HG03039 (cell line): ENCODE results near the gene IRF4.
"Not testable (repeated sequence)": the region's sequence is repeated elsewhere in the genome, so short reads cannot be mapped to it uniquely, and the experiment has no call there.

Source experiments
- ATAC-seq: cut with Tn5 transposase; IDR thresholded peaks from one replicate; pipeline ENCODE4 v1.9.1; 2021; ENCODE audit warnings: mild to moderate bottlenecking, moderate library complexity; ENCODE audit not compliant: unreplicated experiment

The IRF4 gene

GRCh38 chr6:411402-412145 lies 20.0 kb downstream of the IRF4 start:
- no peak for ATAC-seq

GRCh38 chr6:412146-412886 lies 20.8 kb downstream of the IRF4 start:
- ATAC-seq = no peak

GRCh38 chr6:414447-414846 lies 22.9 kb downstream of the IRF4 start:
- ATAC-seq = no peak

GRCh38 chr6:415087-415486 lies 23.5 kb downstream of the IRF4 start:
- no peak for ATAC-seq

GRCh38 chr6:421211-421610 lies 29.7 kb downstream of the IRF4 start:
- ATAC-seq = no peak

- peak; percentile 56 for ATAC-seq
Observed at GRCh38 chr6:422433-423054, 31.0 kb downstream of the IRF4 start.

GRCh38 chr6:423055-423798 lies 31.7 kb downstream of the IRF4 start:
- no peak for ATAC-seq

- no peak for ATAC-seq
Observed at GRCh38 chr6:423799-424345, 32.3 kb downstream of the IRF4 start.

- ATAC-seq = no peak
Observed at GRCh38 chr6:424741-425417, 33.3 kb downstream of the IRF4 start.

GRCh38 chr6:425418-425788 lies 33.9 kb downstream of the IRF4 start:
- ATAC-seq = not testable (repeated sequence)

- not testable (repeated sequence) for ATAC-seq
Observed at GRCh38 chr6:426198-426738, 34.7 kb downstream of the IRF4 start.

GRCh38 chr6:428047-428603 lies 36.6 kb downstream of the IRF4 start:
- no peak for ATAC-seq

- ATAC-seq = no peak
Observed at GRCh38 chr6:429515-430121, 38.1 kb downstream of the IRF4 start.

GRCh38 chr6:431504-431903 lies 40.0 kb downstream of the IRF4 start:
- no peak for ATAC-seq

- no peak for ATAC-seq
Observed at GRCh38 chr6:431986-432385, 40.4 kb downstream of the IRF4 start.

- ATAC-seq = no peak
Observed at GRCh38 chr6:434051-434705, 42.6 kb downstream of the IRF4 start.

- no peak for ATAC-seq
Observed at GRCh38 chr6:435441-436307, 44.1 kb downstream of the IRF4 start.
